OCI-LY3 (cell line): ENCODE measurements around the gene MCOLN2.

ENCODE experiments used
- H2AFZ ChIP-seq: fragments of 200-600, 300-600 bp; shearing (Covaris generic); 2 replicates; pipeline ENCODE4 v1.6.0; 2014; ENCODE audit warnings: antibody characterized with exemption, low read depth, low read length
- H3K27ac ChIP-seq: fragments of 200-600, 300-600 bp; sonication (generic); 2 replicates; pipeline ENCODE4 v1.5.1; 2014; ENCODE audit warnings: mild to moderate bottlenecking, low read length, moderate library complexity, mixed read lengths
- H3K27me3 ChIP-seq: fragments of 200-600, 300-600 bp; sonication (generic); 2 replicates; pipeline ENCODE4 v1.6.1; 2014; ENCODE audit warnings: low read depth, low read length, mixed read lengths
- H3K36me3 ChIP-seq: fragments of 200-600, 300-600 bp; sonication (generic); replicated peaks from 2 replicates; pipeline ENCODE3; 2014; ENCODE audit warnings: low read depth, low read length, mixed read lengths
- H3K4me1 ChIP-seq: fragments of 300-600, 200-600 bp; sonication (generic); 2 replicates; pipeline ENCODE4 v1.6.1; 2014; ENCODE audit warnings: low read length, mixed read lengths
- H3K4me2 ChIP-seq: fragments of 200-600, 300-600 bp; sonication (generic); 2 replicates; pipeline ENCODE4 v1.6.1; 2014; ENCODE audit warnings: low read length, mixed read lengths
- H3K4me3 ChIP-seq: fragments of 300-600, 200-600 bp; sonication (generic); 2 replicates; pipeline ENCODE4 v1.5.1; 2014; ENCODE audit warnings: antibody characterized with exemption, mild to moderate bottlenecking, low read length, moderate library complexity
- H3K79me2 ChIP-seq: fragments of 300-600, 200-600 bp; shearing (Covaris generic); 2 replicates; pipeline ENCODE4 v1.6.1; 2014; ENCODE audit warnings: mild to moderate bottlenecking, low read length, mixed read lengths
- H3K9ac ChIP-seq: fragments of 300-600, 200-600 bp; shearing (Covaris generic); 2 replicates; pipeline ENCODE4 v1.6.0; 2014; ENCODE audit warnings: mild to moderate bottlenecking, low read length, moderate library complexity
- H3K9me3 ChIP-seq: fragments of 200-600, 300-600 bp; shearing (Covaris generic); 2 replicates; pipeline ENCODE4 v1.6.1; 2014; ENCODE audit warnings: low read length, mixed read lengths; ENCODE audit not compliant: insufficient read depth
- H4K20me1 ChIP-seq: fragments of 200-600, 300-600 bp; sonication (generic); 2 replicates; pipeline ENCODE4 v1.6.1; 2016; ENCODE audit warnings: low read length, mixed read lengths; ENCODE audit not compliant: insufficient read depth
- EZH2phosphoT487 ChIP-seq: fragments of 200-600 bp; shearing (Covaris generic); IDR thresholded peaks from 2 replicates; pipeline ENCODE4 v1.6.1; 2018; ENCODE audit warnings: antibody characterized with exemption, mixed run types, low read depth
- TF ChIP-seq, protein P1 (sequence below): fragments of 200-600, 300-600 bp; sonication (generic); IDR thresholded peaks from 2 replicates; pipeline ENCODE4 v1.5.1; 2014; ENCODE audit warnings: antibody characterized with exemption, low read length, low read depth

MCOLN2 gene

DNA sequence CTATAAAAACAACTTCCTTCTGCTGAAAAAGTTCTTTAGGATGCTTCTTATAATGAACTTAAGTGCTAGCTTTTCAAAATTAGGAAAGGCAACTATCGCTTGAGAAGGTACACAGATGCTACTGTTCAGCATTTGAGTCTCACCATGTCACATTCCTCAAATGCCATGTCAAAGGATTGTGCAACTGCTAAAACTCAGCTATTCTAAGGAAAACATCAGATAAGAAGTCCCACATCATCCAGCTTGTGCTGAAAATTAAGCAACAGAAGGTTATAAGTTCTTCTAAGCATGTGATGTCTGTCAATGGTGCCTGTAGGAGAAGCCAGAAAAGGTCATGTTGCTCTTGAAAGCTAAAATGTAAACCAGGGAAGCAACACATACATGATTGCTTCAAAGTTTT lies 36.5 kb downstream of the MCOLN2 start:
- peaks cover 41% of the 10 kb centered on the region for H4K20me1 ChIP-seq
- no peaks in the 10 kb centered on the region for H3K9me3 ChIP-seq
- H3K4me3 ChIP-seq = no peak overlapping the region
- H3K27ac ChIP-seq = no peak overlapping the region
- peaks cover 55% of the 10 kb centered on the region for H3K36me3 ChIP-seq
- no peak overlapping the region for H3K9ac ChIP-seq
- H3K27me3 ChIP-seq = no peaks in the 10 kb centered on the region
- no peak overlapping the region for H2AFZ ChIP-seq
- no peak for TF ChIP-seq EZH2phosphoT487
- TF ChIP-seq, protein P1, sequence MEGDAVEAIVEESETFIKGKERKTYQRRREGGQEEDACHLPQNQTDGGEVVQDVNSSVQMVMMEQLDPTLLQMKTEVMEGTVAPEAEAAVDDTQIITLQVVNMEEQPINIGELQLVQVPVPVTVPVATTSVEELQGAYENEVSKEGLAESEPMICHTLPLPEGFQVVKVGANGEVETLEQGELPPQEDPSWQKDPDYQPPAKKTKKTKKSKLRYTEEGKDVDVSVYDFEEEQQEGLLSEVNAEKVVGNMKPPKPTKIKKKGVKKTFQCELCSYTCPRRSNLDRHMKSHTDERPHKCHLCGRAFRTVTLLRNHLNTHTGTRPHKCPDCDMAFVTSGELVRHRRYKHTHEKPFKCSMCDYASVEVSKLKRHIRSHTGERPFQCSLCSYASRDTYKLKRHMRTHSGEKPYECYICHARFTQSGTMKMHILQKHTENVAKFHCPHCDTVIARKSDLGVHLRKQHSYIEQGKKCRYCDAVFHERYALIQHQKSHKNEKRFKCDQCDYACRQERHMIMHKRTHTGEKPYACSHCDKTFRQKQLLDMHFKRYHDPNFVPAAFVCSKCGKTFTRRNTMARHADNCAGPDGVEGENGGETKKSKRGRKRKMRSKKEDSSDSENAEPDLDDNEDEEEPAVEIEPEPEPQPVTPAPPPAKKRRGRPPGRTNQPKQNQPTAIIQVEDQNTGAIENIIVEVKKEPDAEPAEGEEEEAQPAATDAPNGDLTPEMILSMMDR = no peak
- H3K4me1 ChIP-seq = peaks cover 7% of the 10 kb centered on the region
- no peak overlapping the region for H3K4me2 ChIP-seq
- peaks cover 25% of the 10 kb centered on the region for H3K79me2 ChIP-seq

- no peak overlapping the region for H3K9ac ChIP-seq
- H3K9me3 ChIP-seq = no peaks in the 10 kb centered on the region
- H3K4me2 ChIP-seq = no peak overlapping the region
- H3K27me3 ChIP-seq = no peaks in the 10 kb centered on the region
- H3K27ac ChIP-seq = no peak overlapping the region
- H4K20me1 ChIP-seq = peaks cover 35% of the 10 kb centered on the region
- peaks cover 7% of the 10 kb centered on the region for H3K4me1 ChIP-seq
- H3K36me3 ChIP-seq = peaks cover 53% of the 10 kb centered on the region
- no peak overlapping the region for H3K4me3 ChIP-seq
- H3K79me2 ChIP-seq = peaks cover 31% of the 10 kb centered on the region
- no peak overlapping the region for H2AFZ ChIP-seq
- no peak for TF ChIP-seq EZH2phosphoT487
These were observed 37.6 kb downstream of the MCOLN2 start for GRCh38 chr1:84959294-84959693.

GRCh38 chr1:84957966-84958365 lies 38.9 kb downstream of the MCOLN2 start:
- Histone ChIP-seq H3K4me3 (no peak overlapping the region), H3K27me3 (no peaks in the 10 kb centered on the region), H3K4me1 (peaks cover 7% of the 10 kb centered on the region), H3K79me2 (peaks cover 31% of the 10 kb centered on the region), H3K36me3 (peaks cover 46% of the 10 kb centered on the region), H3K9ac (no peak overlapping the region), H3K9me3 (no peaks in the 10 kb centered on the region), H4K20me1 (peaks cover 33% of the 10 kb centered on the region), H3K4me2 (no peak overlapping the region), H3K27ac (no peak overlapping the region), H2AFZ (no peak overlapping the region)
- TF ChIP-seq, protein P1 = no peak
- TF ChIP-seq EZH2phosphoT487 = no peak

GRCh38 chr1:84956655-84957054 lies 40.3 kb downstream of the MCOLN2 start:
- no peak overlapping the region for H3K4me3 ChIP-seq
- no peaks in the 10 kb centered on the region for H3K9me3 ChIP-seq
- H3K9ac ChIP-seq = no peak overlapping the region
- peaks cover 58% of the 10 kb centered on the region for H3K36me3 ChIP-seq
- no peak overlapping the region for H3K27ac ChIP-seq
- H4K20me1 ChIP-seq = peaks cover 25% of the 10 kb centered on the region
- no peak overlapping the region for H2AFZ ChIP-seq
- H3K79me2 ChIP-seq = peaks cover 26% of the 10 kb centered on the region
- no peak overlapping the region for H3K4me2 ChIP-seq
- no peaks in the 10 kb centered on the region for H3K27me3 ChIP-seq
- TF ChIP-seq EZH2phosphoT487 = no peak
- TF ChIP-seq, protein P1 = no peak
- peaks cover 7% of the 10 kb centered on the region for H3K4me1 ChIP-seq

DNA sequence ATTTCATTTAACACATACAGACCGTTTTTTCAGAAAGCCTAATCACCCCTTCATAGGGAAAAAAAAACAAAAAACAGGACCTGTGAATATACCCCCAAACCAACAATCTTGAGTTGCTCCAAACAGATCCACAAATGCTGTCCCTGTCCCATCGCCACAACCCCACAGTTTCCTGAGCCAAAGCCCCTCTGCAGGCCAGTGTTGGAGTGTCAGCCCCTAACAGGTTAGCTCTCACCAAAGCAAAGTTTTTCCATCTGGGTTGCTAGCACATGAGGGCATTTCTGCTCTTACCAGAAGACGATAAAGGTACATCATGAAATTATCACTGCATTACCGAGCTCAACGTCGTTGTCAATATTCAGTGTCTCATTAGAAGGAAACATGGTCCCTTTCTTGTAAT lies 40.8 kb downstream of the MCOLN2 start:
- Histone ChIP-seq H3K4me2 (no peak overlapping the region), H3K27ac (no peak overlapping the region), H2AFZ (no peak overlapping the region), H3K4me1 (peaks cover 7% of the 10 kb centered on the region), H3K36me3 (peaks cover 64% of the 10 kb centered on the region), H3K27me3 (no peaks in the 10 kb centered on the region), H3K9ac (no peak overlapping the region), H3K79me2 (peaks cover 23% of the 10 kb centered on the region), H3K9me3 (no peaks in the 10 kb centered on the region), H3K4me3 (no peak overlapping the region), H4K20me1 (peaks cover 20% of the 10 kb centered on the region; the same call in 1 of the 2 replicates)
- TF ChIP-seq, protein P1 = no peak
- TF ChIP-seq EZH2phosphoT487 = no peak
